SH-SY5Y (cell line): ENCODE data around the gene SH3D19.

Experiments used
- GATA2 ChIP-seq: IDR thresholded peaks from 2 replicates; pipeline ENCODE4 v1.6.1; 2011; ENCODE audit warnings: mild to moderate bottlenecking, low read depth, low read length
- GATA3 ChIP-seq: IDR thresholded peaks from 2 replicates; pipeline ENCODE4 v1.6.1; 2011; ENCODE audit warnings: low read depth, mild to moderate bottlenecking, low read length, moderate library complexity

- TF ChIP-seq GATA3 (no peak), GATA2 (no peak)
Measured at GRCh38 chr4:151231915-151232595, 93.3 kb downstream of the SH3D19 start.
